Smooth muscle cell of the umbilical artery (primary cell): ENCODE data around the gene AKNA. TPM values are rescaled to one million over a fixed set of nuclear protein-coding genes. Genes with fewer than 3 reads are reported as not detected.

Experiments
- total RNA-seq: library from RNA; depleted of rRNA; stranded (reverse); fragments of >200 nt; gene quantifications from 2 replicates; pipeline ENCODE4 v1.2.3, GENCODE V29; 2014

Gene AKNA
- total RNA-seq = 6.3 and 7.7 TPM in 2 replicates

GRCh38 chr9:114387680-114388356, at the start of gene AKNA:
TSS of gene AKNA (minus strand) at chr9:114387982. CDS start at chr9:114381333, 6,649 bp downstream.

GRCh38 chr9:114329625-114330022, 58.2 kb downstream of the AKNA start, which contains the start of gene ORM2:
TSS of gene ORM2 (plus strand) at chr9:114329869. CDS start at chr9:114329905, 36 bp downstream.

GRCh38 chr9:114322831-114323531, 64.8 kb downstream of the AKNA start, which contains the start of gene ORM1:
TSS of gene ORM1 (plus strand) at chr9:114323098. CDS start at chr9:114323134, 36 bp downstream.

Other genes with a start within 250 kb of the AKNA start
- gene COL27A1, start 232.4 kb downstream of the AKNA start, total RNA-seq = 11.3 and 19.4 TPM in 2 replicates
- not detected in 2 replicates for gene ORM1, start 64.9 kb downstream of the AKNA start, total RNA-seq
- gene ORM2, start 58.1 kb downstream of the AKNA start, total RNA-seq = not detected in 2 replicates
- gene WHRN, start 117.5 kb upstream of the AKNA start, total RNA-seq = 2.3 and 2.7 TPM in 2 replicates
- gene ATP6V1G1, start 199.8 kb upstream of the AKNA start, total RNA-seq = 123 and 203 TPM in 2 replicates
- gene TMEM268, start 223.3 kb upstream of the AKNA start, total RNA-seq = 5.5 and 10.7 TPM in 2 replicates